GM12864 (cell line): ENCODE data around the gene MARCHF9.

Source experiments
- DNase-seq: peaks from one replicate; pipeline ENCODE4 v3.0.0-alpha.2; 2011; ENCODE audit warnings: low read depth
- H3K4me3 ChIP-seq: 2 replicates; pipeline ENCODE4 v1.5.1; 2011; ENCODE audit warnings: mild to moderate bottlenecking, low read depth, low read length, control low read depth
- TF ChIP-seq, protein P1 (sequence below): IDR thresholded peaks from 2 replicates; pipeline ENCODE4 v1.5.1; 2011; ENCODE audit warnings: low read depth, mild to moderate bottlenecking, moderate library complexity, low read length, control low read depth, inconsistent platforms; ENCODE audit errors: missing control alignments

MARCHF9 gene

DNA sequence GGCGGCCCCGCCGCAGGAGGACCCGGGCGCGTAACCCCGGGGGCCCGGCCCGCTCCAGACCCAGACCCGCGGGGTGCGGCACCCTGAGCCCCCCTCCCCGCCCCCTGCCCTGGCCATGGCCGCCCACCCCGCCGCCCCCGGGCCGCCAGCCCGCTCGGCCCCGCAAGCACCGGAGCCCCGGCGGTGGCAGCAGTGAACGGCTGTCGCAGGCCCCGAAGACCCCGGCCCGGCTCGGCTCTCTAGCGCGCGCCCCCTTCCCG, 221 bp downstream of the MARCHF9 start:
- H3K4me3 ChIP-seq: peak overlapping the region; percentile 53
- TF ChIP-seq, protein P1, sequence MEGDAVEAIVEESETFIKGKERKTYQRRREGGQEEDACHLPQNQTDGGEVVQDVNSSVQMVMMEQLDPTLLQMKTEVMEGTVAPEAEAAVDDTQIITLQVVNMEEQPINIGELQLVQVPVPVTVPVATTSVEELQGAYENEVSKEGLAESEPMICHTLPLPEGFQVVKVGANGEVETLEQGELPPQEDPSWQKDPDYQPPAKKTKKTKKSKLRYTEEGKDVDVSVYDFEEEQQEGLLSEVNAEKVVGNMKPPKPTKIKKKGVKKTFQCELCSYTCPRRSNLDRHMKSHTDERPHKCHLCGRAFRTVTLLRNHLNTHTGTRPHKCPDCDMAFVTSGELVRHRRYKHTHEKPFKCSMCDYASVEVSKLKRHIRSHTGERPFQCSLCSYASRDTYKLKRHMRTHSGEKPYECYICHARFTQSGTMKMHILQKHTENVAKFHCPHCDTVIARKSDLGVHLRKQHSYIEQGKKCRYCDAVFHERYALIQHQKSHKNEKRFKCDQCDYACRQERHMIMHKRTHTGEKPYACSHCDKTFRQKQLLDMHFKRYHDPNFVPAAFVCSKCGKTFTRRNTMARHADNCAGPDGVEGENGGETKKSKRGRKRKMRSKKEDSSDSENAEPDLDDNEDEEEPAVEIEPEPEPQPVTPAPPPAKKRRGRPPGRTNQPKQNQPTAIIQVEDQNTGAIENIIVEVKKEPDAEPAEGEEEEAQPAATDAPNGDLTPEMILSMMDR: no peak
- no peak for DNase-seq

DNA sequence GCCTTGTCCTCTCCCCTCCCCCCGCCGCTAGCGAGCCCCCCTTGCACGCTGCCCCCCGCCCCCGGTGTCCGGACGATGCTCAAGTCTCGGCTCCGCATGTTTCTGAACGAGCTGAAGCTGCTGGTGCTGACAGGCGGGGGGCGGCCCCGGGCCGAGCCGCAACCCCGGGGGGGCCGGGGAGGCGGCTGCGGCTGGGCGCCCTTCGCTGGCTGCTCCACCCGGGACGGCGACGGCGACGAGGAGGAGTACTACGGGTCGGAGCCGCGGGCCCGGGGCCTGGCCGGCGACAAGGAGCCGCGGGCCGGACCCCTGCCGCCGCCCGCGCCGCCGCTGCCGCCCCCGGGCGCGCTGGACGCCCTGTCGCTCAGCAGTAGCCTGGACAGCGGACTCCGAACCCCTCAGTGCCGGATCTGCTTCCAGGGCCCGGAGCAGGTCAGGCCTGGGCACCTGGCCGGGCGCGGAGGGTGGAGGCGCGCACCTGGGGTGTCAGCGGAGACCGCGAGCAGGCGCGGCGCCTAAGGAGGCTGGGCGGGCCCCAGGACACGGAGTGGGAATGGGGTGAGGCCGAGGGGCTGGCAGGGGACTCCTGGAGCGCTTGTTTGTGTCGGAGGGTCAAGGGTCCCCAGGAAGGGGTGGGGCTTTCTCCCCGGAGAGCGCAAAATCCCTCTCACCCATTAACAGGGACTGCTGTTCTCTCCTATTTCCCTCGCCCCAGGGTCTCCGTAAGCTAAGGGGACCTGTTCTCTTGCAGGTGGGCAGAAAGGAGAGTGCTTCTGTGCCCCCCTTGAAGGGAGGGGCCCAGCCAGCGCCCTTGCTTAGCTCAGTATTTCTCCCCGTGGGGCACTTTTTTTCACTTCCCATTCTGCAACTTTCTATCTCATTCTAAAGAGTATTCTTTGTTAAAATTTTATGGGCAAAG, 810 bp downstream of the MARCHF9 start:
- TF ChIP-seq, protein P1: no peak
- DNase-seq: no peak
- H3K4me3 ChIP-seq: peak overlapping the region; percentile 53

DNA sequence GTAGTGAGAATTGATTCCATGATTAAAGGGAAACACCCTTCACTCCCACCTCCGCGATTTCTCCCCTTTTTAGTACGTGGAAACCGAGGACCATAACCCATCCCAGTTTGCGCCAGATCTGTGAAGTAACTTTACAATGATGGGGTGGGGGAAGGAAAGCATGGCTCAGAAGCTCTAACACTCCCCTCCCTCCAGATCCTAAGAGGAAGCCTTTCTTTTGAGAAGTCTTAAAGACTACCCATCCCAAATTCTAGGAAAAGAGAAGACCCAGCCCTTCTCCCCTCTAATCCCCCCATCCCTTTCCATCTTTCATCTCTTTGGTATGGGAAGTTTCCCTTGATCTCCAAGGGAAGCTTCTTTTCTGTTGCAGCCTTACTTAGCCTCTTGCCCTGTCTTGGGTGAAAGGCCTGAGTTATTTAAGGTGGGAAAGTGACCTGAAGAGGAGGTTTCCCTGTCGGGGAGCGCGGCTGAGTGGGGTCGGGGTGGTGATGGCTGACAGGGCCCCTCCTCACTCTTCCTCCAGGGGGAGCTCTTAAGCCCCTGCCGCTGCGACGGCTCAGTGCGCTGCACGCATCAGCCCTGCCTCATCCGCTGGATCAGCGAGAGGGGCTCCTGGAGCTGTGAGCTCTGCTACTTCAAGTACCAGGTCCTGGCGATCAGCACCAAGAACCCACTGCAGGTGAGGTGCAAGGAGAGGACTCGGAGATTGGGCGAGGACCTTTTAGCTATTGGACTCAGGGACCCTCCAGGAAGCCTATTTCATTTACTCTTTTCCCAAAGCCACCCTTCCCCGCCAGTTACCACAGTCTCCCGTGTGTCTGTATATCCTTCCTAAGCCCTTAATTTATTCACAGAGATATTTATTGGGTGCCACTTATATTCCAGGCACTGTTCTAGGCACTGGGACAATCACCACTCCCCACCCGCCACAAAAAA, 1.8 kb downstream of the MARCHF9 start:
- DNase-seq: no peak

DNA sequence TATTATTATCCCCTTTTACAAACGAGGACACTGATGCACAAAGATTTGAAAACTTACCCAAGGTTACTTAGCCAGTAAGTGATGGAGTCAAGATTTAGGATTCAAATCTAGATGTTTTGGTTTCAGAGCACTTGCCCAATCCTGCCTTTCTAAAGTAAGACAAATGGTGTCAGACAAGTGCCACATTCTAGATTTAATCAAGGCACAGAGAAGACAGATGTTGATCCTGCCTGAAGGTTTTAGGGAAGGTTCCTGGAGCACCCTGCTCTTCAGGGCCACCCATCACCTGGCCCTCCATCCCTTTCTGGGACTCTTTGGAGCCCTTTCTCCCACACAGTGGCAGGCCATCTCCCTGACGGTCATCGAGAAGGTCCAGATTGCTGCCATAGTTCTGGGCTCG, 2.9 kb downstream of the MARCHF9 start:
- DNase-seq: no peak
- TF ChIP-seq, protein P1: no peak
- H3K4me3 ChIP-seq: no peak overlapping the region

More for the DNA sequence above, 1.8 kb downstream of the MARCHF9 start:
- H3K4me3 ChIP-seq: peak overlapping the region; percentile 53
- TF ChIP-seq, protein P1: peak; percentile 84

DNA sequence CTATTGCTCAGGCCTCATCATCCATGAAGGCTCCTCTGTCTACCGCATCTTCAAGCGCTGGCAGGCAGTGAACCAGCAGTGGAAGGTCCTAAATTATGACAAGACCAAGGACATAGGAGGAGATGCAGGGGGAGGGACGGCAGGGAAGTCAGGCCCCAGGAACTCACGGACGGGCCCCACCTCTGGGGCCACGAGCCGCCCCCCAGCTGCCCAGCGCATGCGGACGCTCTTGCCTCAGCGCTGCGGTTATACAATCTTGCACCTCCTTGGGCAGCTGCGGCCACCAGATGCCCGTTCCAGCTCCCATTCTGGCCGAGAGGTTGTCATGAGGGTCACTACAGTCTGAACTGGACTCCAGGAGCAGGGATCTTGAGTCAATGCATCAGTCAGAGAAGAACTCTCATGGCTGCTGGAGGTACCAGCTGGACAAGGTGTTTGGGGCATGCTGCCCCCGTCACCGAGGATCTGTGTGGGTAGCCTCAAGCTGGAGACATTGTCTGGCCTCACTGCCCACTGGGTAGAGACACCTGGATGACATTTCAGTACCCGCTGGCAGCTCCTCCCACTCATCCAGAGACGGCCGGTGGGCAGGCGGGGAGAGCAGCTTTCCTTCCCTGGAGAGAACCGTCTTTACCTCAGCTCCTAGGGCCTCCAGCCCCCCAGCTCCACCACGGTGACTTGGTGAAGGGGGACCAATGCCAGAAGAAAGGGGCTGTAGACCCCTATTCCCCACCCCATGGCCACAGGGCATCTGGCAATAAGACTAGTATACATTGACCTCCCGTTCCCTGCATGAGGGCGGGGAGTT, 3.9 kb downstream of the MARCHF9 start:
- no peak overlapping the region for H3K4me3 ChIP-seq
- TF ChIP-seq, protein P1: no peak
- no peak for DNase-seq

DNA sequence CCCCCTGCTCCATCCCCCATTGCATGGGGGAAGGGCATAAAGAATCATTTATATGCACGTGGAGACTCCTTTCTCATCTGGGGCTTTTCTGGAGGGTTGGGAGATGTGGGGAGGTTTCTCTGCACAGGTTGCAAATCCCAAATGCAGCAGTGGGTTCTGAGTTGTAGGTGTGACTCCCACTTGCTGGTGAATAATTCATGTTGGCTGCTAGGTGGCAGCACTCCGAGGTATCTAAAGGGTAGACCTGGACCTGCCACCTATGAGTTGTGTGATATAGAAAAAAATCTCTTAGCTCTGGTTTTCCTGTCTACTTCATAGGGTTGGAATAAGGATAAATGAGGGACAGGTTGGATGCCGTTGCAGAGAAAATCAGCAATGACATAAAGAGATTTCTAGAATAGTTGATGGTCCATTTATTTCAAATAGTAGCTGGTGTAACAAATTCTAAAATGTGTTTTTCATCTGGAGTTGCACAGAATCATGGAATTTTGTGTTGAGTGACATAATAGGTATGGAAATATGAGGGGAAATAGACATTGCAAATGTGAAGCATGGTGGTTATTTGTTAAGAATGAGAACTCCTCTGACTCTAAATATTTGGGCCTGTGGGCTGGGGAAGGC, 4.6 kb downstream of the MARCHF9 start:
- TF ChIP-seq, protein P1: peak; percentile 65
- no peak overlapping the region for H3K4me3 ChIP-seq
- DNase-seq: no peak
